ENCODE data around the gene ATF5.
A peak's percentile ranks its signal among the peaks of the same experiment; 100 is the strongest.

Gene ATF5

GRCh38 chr19:49976496-49976895 is 47.5 kb downstream of the ATF5 start:
- peak; percentile 31 for DNase-seq (ENCODE audit: low read depth)

- no peak for DNase-seq (ENCODE audit: low read depth)
Measured at GRCh38 chr19:49977076-49977475, 48.1 kb downstream of the ATF5 start.

- DNase-seq (ENCODE audit: low read depth) = no peak
Measured at GRCh38 chr19:49977881-49978280, 48.9 kb downstream of the ATF5 start.

- DNase-seq (ENCODE audit: low read depth) = no peak
Measured at GRCh38 chr19:49978324-49978723, 49.3 kb downstream of the ATF5 start.

- no peak for DNase-seq (ENCODE audit: low read depth)
Measured at GRCh38 chr19:49981603-49982593, 52.9 kb downstream of the ATF5 start.

All from EH (cell line).